Brain microvascular endothelial cell (primary cell): ENCODE results near the gene FGF18.
"Not testable (repeated sequence)": the region's sequence is repeated elsewhere in the genome, so short reads cannot be mapped to it uniquely, and the experiment has no call there.

Source experiments
- DNase-seq: peaks from one replicate; pipeline ENCODE4 v3.0.0-alpha.2; 2020
- H3K27ac ChIP-seq: fragments of 250-450 bp; sonication (Bioruptor Pico); 2 replicates; pipeline ENCODE4 v1.5.1; 2020; ENCODE audit warnings: mild to moderate bottlenecking, moderate library complexity
- H3K27me3 ChIP-seq: fragments of 250-450 bp; sonication (Bioruptor Pico); replicated peaks from 2 replicates; pipeline ENCODE4 v1.5.1; 2020; ENCODE audit warnings: mild to moderate bottlenecking
- H3K36me3 ChIP-seq: fragments of 250-450 bp; sonication (Bioruptor Pico); replicated peaks from 2 replicates; pipeline ENCODE4 v1.5.1; 2020; ENCODE audit warnings: mild to moderate bottlenecking
- H3K4me3 ChIP-seq: 2 replicates; pipeline ENCODE4 v1.5.1; 2011; ENCODE audit warnings: low read depth, mild to moderate bottlenecking, control low read depth, low read length, moderate library complexity
- in situ Hi-C: cut with HindIII; loops from 2 replicates; pipeline ENCODE4 v1.10.0; 2017; ENCODE audit warnings: low sequenced_read_pairs, low pct_ligation_motif_present
- TF ChIP-seq, protein P1 (sequence below): IDR thresholded peaks from 2 replicates; pipeline ENCODE4 v1.5.1; 2011; ENCODE audit warnings: low read depth, mild to moderate bottlenecking, moderate library complexity, low read length, control low read depth, inconsistent platforms; ENCODE audit errors: missing control alignments

The FGF18 gene, protein sequence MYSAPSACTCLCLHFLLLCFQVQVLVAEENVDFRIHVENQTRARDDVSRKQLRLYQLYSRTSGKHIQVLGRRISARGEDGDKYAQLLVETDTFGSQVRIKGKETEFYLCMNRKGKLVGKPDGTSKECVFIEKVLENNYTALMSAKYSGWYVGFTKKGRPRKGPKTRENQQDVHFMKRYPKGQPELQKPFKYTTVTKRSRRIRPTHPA

DNA sequence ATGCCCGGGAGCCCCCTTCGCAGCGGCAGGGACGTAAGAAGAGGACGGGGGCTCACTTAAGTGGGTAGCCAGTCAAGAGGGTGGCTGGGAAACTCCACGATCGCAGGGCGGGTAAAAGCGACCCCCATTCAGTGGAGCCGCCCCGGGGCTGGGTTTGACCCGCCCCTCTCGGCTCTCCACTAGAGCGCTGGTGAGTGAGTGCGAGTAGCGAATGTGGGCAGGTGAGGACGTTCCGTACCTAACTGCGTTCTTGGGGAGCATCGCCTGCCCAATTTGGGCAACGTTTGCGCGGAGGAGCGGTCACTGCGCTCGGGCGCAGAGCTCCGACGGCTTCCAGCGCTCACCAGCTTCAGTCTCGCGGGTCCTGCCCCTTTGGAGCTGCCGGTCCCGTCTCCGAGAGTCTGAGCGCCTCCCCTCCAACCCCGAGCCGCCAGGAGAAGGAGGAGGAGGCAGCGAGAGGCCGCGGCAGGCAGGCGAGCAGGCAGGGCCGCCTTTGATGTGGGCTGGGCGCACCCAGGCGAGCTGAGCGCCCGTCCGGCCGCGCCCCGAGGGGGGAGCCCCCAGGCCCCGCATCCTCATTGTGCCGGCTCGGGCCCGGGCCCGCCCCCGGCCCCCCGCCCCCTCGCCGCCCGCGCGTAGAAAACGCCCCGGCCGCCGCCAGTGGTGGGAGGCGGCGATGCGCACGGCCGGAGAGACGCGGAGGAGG lies at the start of gene FGF18:
Gene FGF18 (plus strand): TSS at position 666 of the 706 bp plus-strand sequence. CDS start 553 bp downstream, outside the sequence.
- in situ Hi-C loops, result loop anchor here (25.0 kb wide), 2 partner anchors 218 to 443 kb away; no protein-coding TSS in a partner anchor
- peaks cover 10% of the 10 kb centered on the region for H3K27me3 ChIP-seq
- DNase-seq, result peak; percentile 55

DNA sequence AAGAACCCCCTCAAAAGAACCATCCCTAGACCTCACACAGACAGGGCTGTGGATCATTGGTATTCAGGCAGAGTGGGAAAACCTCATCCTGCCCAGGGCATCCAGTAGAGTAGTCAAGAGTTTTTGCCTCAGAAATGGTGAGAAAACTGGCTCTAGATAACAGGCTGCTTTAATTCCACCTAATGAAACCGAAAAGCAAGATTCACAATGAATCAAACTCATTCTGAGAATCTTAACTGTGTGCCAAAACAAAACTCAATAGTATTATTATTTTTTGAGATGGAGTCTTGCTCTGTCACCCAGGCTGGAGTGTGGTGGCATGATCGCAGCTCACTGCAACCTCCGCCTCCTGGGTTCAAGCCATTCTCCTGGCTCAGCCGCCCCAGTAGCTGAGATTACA lies 49.5 kb upstream of the FGF18 start:
- in situ Hi-C loops, result no loop called here
- H3K27me3 ChIP-seq, result no peaks in the 10 kb centered on the region
- H3K36me3 ChIP-seq, result no peaks in the 10 kb centered on the region
- H3K27ac ChIP-seq, result no peak overlapping the region
- no peak overlapping the region for H3K4me3 ChIP-seq
- TF ChIP-seq, protein P1, sequence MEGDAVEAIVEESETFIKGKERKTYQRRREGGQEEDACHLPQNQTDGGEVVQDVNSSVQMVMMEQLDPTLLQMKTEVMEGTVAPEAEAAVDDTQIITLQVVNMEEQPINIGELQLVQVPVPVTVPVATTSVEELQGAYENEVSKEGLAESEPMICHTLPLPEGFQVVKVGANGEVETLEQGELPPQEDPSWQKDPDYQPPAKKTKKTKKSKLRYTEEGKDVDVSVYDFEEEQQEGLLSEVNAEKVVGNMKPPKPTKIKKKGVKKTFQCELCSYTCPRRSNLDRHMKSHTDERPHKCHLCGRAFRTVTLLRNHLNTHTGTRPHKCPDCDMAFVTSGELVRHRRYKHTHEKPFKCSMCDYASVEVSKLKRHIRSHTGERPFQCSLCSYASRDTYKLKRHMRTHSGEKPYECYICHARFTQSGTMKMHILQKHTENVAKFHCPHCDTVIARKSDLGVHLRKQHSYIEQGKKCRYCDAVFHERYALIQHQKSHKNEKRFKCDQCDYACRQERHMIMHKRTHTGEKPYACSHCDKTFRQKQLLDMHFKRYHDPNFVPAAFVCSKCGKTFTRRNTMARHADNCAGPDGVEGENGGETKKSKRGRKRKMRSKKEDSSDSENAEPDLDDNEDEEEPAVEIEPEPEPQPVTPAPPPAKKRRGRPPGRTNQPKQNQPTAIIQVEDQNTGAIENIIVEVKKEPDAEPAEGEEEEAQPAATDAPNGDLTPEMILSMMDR, result no peak
- no peak for DNase-seq

More for the DNA sequence above, at the start of gene FGF18:
- TF ChIP-seq, protein P1, result no peak
- Histone ChIP-seq H3K4me3 (peak within 1 kb of the TSS; percentile 40), H3K36me3 (peaks cover 5% of the 10 kb centered on the region), H3K27ac (no peak within 1 kb of the TSS)

DNA sequence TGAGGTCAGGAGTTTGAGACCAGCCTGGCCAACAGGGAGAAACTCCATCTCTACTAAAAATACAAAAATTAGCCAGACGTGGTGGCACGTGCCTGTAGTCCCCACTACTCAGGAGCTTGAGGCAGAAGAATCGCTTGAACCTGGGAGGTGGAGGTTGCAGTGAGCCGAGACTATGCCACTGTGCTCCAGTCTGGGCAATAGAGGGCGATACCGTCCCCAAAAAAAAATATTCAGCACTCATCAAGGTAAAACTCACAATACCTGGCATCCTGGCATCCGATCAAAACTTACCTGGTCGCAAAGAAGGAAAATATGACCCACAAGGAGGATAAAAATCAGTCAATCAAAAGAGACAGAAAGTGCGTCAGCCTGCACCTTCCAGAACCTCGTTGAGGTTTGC lies 48.6 kb upstream of the FGF18 start:
- DNase-seq, H3K27me3 ChIP-seq, H3K4me3 ChIP-seq, H3K36me3 ChIP-seq, H3K27ac ChIP-seq, in situ Hi-C loops: not testable (repeated sequence)
- TF ChIP-seq, protein P1, result peak; percentile 33

DNA sequence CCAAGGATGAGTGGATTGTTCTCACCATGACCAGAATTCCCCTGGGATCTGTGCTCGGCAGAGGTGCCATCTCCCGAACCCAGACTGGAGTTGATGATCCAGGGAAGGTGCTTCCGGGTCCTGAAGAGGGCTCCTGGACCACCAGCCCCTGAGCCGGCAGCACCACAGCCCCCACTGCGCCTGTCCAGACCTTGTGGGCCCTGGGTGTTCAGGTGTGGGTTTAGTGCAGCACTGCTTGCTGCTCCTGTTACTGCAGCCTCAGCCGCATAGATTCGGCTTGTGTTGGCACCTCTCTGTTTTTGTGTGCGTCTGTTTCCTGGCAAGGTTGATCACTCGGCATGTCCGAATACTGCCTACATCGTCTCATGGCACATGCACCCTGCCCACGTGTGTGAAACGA lies 48.1 kb upstream of the FGF18 start:
- in situ Hi-C loops, result no loop called here
- TF ChIP-seq, protein P1, result no peak
- no peak overlapping the region for H3K4me3 ChIP-seq
- H3K27me3 ChIP-seq, result no peaks in the 10 kb centered on the region
- H3K36me3 ChIP-seq, result no peaks in the 10 kb centered on the region
- H3K27ac ChIP-seq, result no peak overlapping the region
- no peak for DNase-seq

DNA sequence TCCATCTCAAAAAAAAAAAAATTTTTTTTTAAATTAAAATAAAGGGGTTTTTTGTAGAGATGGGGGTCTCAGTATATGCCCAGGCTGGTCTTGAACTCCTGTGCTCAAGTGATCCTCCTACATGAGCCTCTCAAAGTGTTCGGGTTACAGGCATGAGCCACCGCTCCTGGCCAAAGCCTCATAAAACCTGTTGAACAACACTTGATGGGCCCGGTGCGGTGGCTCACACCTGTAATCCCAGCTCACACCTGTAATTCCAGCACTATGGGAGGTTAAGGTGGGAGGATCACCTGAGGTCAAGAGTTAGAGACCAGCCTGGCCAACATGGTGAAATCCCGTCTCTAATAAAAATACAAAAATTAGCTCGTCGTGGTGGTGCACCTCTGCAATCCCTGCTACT lies 39.5 kb upstream of the FGF18 start:
- in situ Hi-C loops, result no loop called here
- Histone ChIP-seq H3K36me3 (no peaks in the 10 kb centered on the region), H3K27me3 (no peaks in the 10 kb centered on the region), H3K27ac (no peak overlapping the region), H3K4me3 (no peak overlapping the region)
- TF ChIP-seq, protein P1, result no peak
- DNase-seq, result no peak

DNA sequence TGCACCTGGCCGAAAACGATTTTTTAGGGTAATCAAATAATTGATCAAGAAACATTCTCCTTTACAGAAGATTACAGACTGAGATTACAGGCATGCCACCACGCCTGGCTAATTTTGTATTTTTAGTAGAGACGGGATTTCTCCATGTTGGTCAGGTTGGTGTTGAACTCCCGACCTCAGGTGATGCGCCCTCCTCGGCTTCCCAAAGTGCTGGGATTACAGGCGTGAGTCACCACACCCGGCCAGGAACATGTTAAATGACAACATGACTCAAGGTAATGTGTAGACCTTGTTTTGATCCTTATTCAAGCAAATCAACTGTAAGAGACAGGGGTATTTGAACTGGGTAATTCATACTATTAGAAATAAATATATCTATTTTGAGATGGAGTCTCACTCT lies 35.0 kb upstream of the FGF18 start:
- in situ Hi-C loops, H3K27ac ChIP-seq, H3K27me3 ChIP-seq, H3K4me3 ChIP-seq, DNase-seq, H3K36me3 ChIP-seq: not testable (repeated sequence)

DNA sequence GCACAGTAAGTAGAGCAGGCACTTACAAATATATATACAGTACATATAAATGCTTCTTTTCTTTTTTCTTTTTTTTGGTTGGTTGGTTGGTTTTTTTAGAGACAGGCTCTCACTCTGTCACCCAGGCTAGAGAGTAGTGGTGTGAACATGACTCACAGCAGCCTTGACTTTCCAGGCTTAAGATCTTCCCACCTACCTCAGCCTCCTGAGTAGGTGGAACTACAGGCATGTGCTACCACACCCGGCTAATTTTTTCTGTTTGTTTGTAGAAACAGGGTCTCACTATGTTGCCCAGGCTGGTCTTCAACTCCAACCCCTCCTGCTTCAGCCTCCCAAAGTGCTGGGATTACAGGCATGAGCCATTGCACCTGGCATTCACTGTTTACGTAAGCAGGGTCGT lies 34.4 kb upstream of the FGF18 start:
- H3K4me3 ChIP-seq, DNase-seq, in situ Hi-C loops, H3K27me3 ChIP-seq, H3K27ac ChIP-seq, H3K36me3 ChIP-seq: not testable (repeated sequence)
